Measurements from ENCODE around the gene WWOX.

- no peak for TF ChIP-seq CTCF (conservative IDR thresholded peaks at IDR 0.05; ENCODE audit: low read depth, low read length)
- no peak for TF ChIP-seq EZH2 (IDR thresholded peaks at IDR 0.05; ENCODE audit: borderline replicate concordance, low read depth, low read length, poor library complexity, severe bottlenecking)
Measured at GRCh38 chr16:79172976-79173500, 1073.6 kb downstream of the WWOX start.

Measured in A673 (cell line).